GM19043 (cell line): ENCODE results near the gene ATXN10.

ENCODE experiments used
- ATAC-seq: cut with Tn5 transposase; IDR thresholded peaks from one replicate; pipeline ENCODE4 v1.9.1; 2021; ENCODE audit warnings: low read depth; ENCODE audit not compliant: unreplicated experiment

ATXN10 gene

GRCh38 chr22:45870011-45870410, 198.4 kb downstream of the ATXN10 start:
- ATAC-seq = no peak

GRCh38 chr22:45871721-45872120, 200.1 kb downstream of the ATXN10 start:
- no peak for ATAC-seq

DNA sequence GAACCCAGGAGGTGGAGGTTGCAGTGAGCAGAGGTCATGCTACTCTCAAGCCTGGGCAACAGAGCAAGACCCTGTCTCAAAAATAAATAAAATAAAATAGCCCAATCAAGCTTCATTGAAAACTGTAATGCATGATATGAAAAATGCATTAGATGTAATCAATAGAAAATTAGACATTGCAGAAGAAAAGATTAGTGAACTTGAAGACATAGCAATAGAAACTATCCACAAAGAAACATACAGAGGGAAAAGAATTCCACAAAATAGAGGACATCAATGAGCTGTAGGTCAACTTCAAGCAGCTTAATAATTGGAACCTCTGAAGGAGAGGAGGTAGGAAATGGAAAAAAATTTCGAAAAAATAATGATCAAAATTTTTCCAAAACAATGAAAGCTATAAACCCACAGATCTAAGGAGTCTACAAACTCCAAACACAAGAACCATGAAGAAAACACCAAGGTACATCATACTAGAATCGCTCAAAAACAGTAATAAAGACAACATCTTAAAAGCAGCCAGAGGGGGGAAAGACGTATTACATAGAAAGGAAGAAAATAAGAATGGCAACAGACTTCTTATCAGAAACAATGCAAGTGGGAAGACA, 201.1 kb downstream of the ATXN10 start:
- no peak for ATAC-seq

GRCh38 chr22:45876136-45877035, 204.8 kb downstream of the ATXN10 start:
- no peak for ATAC-seq

DNA sequence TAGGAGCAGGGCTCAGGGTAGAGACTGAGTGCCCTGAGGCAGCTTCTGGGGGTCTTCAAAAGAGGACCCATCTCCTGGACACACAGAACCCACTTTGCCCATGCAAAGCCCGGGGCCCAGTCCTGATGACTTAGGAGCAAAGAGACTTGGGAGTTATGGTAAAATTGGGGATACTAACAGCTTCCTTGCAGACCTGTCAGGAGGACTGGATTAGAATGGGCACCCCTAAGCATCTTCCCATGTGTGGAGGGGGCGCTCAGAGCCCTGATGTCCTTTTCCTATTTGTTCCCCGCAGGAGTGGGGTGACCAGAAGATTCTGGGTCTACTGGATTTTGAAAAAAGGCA, 205.4 kb downstream of the ATXN10 start:
- ATAC-seq = no peak

DNA sequence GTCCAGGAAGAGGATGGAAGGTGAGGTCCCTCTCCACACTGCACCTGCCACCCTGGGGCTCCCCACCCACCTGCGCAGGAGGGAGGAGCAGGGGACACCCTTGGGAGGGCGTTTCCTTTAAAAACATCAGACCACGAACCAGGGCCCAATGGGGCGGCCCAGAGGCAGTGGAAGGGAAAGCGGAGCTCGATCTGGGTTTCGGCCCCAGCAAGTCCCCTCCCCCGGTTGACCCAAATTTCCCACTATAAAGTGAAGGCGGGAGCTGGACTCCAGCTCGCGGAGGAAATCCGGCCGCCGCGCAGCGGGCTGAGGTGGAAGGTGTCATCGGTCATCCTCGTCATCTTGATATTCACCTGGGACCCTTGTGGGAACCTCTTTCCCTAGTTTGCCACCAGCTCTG, 206.0 kb downstream of the ATXN10 start:
- ATAC-seq = no peak

GRCh38 chr22:45878051-45878781, 206.6 kb downstream of the ATXN10 start:
- no peak for ATAC-seq

GRCh38 chr22:45878901-45879551, 207.4 kb downstream of the ATXN10 start:
- no peak for ATAC-seq

GRCh38 chr22:45879552-45879949, 207.9 kb downstream of the ATXN10 start:
- ATAC-seq = no peak

DNA sequence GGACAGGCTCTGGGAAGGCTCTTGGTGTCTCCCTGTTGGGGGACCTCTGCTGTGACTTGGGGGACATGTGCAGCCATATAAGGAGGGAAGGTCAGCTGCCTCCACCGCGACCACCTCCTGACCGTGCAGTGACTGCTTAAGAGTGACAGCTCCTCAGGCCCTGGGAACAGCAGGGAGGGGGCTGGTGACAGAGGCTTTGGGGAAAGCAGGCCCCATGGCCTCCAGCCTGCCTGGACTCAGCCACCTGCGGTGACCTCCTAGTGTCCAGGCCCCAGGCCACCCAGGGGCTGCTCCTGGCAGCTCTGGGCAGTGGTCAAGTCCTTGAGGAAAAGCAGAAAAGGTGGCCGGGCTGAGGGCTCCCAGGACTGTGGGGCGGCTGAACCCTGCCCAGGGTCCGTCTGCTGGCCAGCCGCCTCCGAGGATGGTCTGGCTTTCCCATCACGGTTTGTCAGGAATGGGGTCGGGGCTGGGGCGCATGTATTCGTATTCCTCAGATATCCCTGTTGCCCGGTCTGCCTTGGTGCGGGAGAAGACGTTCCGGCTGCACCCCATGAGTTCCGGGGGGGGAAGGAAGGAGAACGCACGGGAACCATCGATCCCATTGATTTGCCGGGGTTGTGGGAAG, 208.6 kb downstream of the ATXN10 start:
- no peak for ATAC-seq

DNA sequence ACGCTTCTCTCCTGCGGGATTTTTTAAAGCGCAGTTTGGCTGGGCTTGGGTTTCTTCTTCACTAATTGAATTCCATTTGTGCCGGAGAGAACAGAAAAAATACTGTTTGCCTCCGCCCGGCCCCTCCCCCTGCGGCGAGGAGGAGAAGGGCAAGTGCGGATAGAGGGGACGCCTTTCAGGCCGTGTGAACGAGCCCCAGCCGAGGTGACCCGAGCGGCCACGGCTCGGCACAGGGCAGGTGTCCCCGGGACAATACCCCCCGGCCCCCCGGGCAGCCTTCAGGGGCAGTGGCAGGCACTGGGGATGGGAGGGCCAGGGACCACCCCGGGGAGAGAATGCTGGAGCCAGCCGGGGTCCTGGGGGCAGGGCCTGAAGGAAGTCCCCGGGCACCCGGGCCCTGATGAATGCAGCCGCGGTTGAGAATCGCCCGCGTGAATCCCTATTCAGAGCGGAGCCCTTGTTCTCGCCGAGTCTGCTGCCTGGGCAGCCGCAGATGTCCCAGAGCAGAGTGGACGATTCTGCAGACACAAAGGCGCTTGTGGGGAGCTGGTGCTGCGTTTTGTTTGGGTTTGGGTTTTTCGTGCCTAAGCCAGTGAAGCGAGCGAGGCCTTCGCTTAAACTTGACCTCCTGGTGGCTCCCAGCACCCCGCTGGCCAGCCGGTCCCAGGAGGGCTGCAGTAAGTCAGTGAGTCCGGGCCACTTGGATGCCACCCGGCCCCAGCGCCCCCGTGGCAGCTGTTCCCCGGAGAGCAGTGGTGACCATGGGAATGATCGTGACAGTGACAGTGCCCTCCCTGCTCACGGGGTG, 209.3 kb downstream of the ATXN10 start:
- ATAC-seq = no peak

GRCh38 chr22:45881524-45881875, 209.9 kb downstream of the ATXN10 start:
- ATAC-seq = no peak

GRCh38 chr22:45882881-45883810, 211.5 kb downstream of the ATXN10 start:
- ATAC-seq = no peak

- ATAC-seq = no peak
Measured at GRCh38 chr22:45883811-45884170, 212.2 kb downstream of the ATXN10 start.

DNA sequence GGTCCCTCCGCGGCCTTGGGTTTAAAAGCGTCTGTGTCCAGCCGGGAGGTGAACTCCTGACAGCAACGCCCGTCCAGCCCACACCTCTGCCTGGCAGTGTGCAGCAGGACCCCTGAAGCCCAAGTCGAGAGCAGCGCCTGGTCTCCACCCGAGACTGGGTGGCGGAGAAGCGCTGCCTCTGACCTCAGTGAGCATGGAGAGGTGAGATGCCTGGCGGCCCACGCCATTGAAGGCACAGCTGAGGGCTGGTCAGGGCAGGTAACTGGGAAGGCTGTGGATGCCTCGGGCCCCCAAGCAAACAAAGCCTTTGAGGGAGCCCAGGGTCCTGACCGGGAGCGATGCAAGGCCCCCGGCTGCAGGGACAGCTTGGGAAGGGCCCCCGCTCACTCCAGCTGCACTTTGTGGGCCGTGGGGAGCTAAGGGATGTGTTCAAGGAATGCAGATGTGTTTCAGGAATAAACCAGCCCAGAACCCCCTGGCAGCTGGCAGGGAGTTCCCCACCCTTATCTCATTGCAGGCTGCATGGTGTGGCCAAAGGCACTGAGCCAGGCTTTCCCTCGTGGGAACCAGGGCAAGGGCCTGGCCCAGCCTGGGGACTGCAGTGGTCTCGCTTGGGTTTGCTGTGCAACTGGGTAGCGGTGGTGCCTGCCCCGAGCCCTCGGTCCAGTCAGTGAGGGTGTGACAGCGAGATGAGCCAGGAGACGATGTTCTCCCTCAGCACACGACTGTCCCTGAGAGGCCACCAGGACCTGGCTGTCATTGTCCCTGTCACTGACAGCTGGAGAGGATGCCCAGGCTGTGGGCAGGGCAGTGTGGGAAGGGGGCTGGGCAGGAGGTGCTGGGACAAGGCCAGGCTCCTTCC, 212.8 kb downstream of the ATXN10 start:
- no peak for ATAC-seq

DNA sequence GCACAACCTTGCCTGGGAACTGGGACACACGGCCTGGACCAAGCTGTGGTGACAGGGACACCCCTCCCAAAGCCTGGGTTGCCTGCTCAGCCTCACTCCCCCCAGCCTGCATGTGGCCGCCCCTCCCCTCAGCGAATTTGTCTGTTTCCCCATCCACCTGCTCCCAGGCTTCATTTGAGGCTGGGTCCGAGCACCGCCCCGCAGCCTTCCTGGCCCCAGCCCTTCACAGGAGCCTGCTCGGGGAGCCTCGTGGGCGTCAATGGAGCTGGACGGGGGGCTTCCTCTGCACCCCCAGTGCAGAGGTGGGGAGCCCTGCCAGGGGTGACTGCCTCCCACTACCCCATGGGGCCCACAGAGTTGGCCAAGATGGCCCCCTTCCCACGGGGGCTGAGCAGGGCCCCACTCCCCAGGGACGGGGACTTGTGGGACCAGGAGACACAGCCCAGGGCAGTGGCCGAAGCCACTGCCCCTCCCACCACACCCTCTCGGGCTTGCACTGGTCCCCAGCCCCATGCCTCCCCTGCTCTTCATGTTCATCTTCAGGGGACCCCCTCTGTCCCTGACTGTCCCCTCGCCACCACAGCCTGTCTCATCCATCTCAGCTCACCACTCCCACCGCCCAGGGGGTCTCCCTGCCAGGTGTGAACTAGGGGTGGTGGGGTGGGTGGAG, 213.7 kb downstream of the ATXN10 start:
- no peak for ATAC-seq

GRCh38 chr22:45885941-45886395, 214.3 kb downstream of the ATXN10 start:
- ATAC-seq = no peak
